Measurements from ENCODE around the gene CDK14.
A peak's percentile ranks its signal among the peaks of the same experiment; 100 is the strongest.

The CDK14 gene

DNA sequence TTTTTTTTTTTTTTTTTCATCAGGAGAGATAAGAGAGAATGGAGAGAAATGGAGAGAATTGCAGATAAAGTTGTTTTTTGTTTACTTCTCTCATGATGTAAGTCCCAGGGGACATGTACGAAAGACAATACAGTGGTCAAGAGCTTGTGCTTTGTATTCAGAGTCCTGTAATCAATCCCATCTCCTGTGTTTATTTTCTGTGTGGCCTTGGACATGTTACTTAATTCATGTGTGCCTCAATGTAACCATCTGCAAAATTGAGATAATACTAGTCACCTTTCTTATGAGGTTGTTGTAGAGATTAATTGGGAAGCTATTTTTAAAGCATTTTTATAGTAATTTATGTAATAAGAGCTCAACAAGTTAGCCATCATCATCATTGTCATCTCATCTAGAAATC is 117.5 kb downstream of the CDK14 start:
- Histone ChIP-seq H3K4me2 (ENCODE audit: low read depth, low read length) (peak overlapping the region; percentile 93), H2AFZ (ENCODE audit: low read length) (no peak overlapping the region), H3K36me3 (replicated peaks; ENCODE audit: insufficient read depth, low read length) (peaks cover 4% of the 10 kb centered on the region; the same call in 1 of the 2 replicates), H3K4me3 (ENCODE audit: low read length) (peak overlapping the region; percentile 77), H3K27me3 (replicated peaks; ENCODE audit: insufficient read depth, low read length) (no peaks in the 10 kb centered on the region), H3K79me2 (ENCODE audit: low read length) (peaks cover 96% of the 10 kb centered on the region), H4K20me1 (ENCODE audit: insufficient read depth, low read length) (no peaks in the 10 kb centered on the region), H3K27ac (ENCODE audit: low read length) (peak overlapping the region; percentile 90; the same call in 1 of the 2 replicates), H3K9me2 (replicated peaks; ENCODE audit: insufficient read depth, low read length) (no peaks in the 10 kb centered on the region), H3K9me3 (replicated peaks; ENCODE audit: insufficient read depth, low read length) (no peaks in the 10 kb centered on the region), H3K9ac (ENCODE audit: low read length) (peak overlapping the region; percentile 78), H3K4me1 (ENCODE audit: low read length) (peaks cover 19% of the 10 kb centered on the region), H3F3A (ENCODE audit: insufficient read depth, low read length) (peaks cover 43% of the 10 kb centered on the region)
- no peak for TF ChIP-seq EZH2phosphoT487 (IDR thresholded peaks at IDR 0.05; ENCODE audit: low read length)
- no peak for TF ChIP-seq CTCF (IDR thresholded peaks at IDR 0.05; ENCODE audit: low read length)
- no peak for TF ChIP-seq EZH2 (optimal IDR thresholded peaks at IDR 0.05; ENCODE audit: low read depth, low read length)
- no peak for DNase-seq

DNA sequence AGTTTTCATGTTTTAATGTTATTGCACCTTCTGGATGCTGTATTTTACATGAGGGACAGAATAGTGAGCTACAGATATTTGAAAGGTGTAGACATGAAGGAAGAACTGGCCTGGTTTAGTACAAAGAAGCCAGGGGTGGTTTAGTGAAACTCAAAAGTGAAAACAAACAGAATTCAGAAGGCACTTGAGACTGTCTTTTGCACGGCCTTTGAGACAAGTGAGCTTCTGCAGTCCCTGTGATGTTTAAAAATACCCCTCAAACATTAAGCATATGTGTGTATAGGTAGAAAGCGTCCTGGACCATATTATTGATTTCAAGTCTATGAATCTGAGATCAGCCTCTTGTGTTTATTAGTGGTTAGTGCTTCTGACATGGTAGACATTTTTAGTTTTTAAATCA is 118.9 kb downstream of the CDK14 start:
- Histone ChIP-seq H2AFZ (ENCODE audit: low read length) (no peak overlapping the region), H3K27ac (ENCODE audit: low read length) (peak overlapping the region; percentile 90; the same call in 1 of the 2 replicates), H3K4me2 (ENCODE audit: low read depth, low read length) (peak overlapping the region; percentile 93), H3K9me3 (replicated peaks; ENCODE audit: insufficient read depth, low read length) (no peaks in the 10 kb centered on the region), H4K20me1 (ENCODE audit: insufficient read depth, low read length) (no peaks in the 10 kb centered on the region), H3K4me1 (ENCODE audit: low read length) (peaks cover 19% of the 10 kb centered on the region), H3K9me2 (replicated peaks; ENCODE audit: insufficient read depth, low read length) (no peaks in the 10 kb centered on the region), H3K27me3 (replicated peaks; ENCODE audit: insufficient read depth, low read length) (no peaks in the 10 kb centered on the region), H3K79me2 (ENCODE audit: low read length) (peaks cover 100% of the 10 kb centered on the region), H3K4me3 (ENCODE audit: low read length) (peak overlapping the region; percentile 77), H3F3A (ENCODE audit: insufficient read depth, low read length) (peaks cover 30% of the 10 kb centered on the region), H3K36me3 (replicated peaks; ENCODE audit: insufficient read depth, low read length) (peaks cover 6% of the 10 kb centered on the region; the same call in 1 of the 2 replicates), H3K9ac (ENCODE audit: low read length) (peak overlapping the region; percentile 78; the same call in 1 of the 2 replicates)
- TF ChIP-seq EZH2phosphoT487 (IDR thresholded peaks at IDR 0.05; ENCODE audit: low read length): no peak
- no peak for TF ChIP-seq CTCF (IDR thresholded peaks at IDR 0.05; ENCODE audit: low read length)
- no peak for TF ChIP-seq EZH2 (optimal IDR thresholded peaks at IDR 0.05; ENCODE audit: low read depth, low read length)
- peak; percentile 78 for DNase-seq

- H3K79me2 ChIP-seq (ENCODE audit: low read length): peaks cover 100% of the 10 kb centered on the region
- no peak overlapping the region for H3K4me2 ChIP-seq (ENCODE audit: low read depth, low read length)
- no peak overlapping the region for H3K9ac ChIP-seq (ENCODE audit: low read length)
- no peak overlapping the region for H2AFZ ChIP-seq (ENCODE audit: low read length)
- no peak for DNase-seq
- no peak overlapping the region for H3K27ac ChIP-seq (ENCODE audit: low read length)
- TF ChIP-seq CTCF (IDR thresholded peaks at IDR 0.05; ENCODE audit: low read length) (no peak), EZH2 (optimal IDR thresholded peaks at IDR 0.05; ENCODE audit: low read depth, low read length) (no peak), EZH2phosphoT487 (IDR thresholded peaks at IDR 0.05; ENCODE audit: low read length) (no peak)
- no peaks in the 10 kb centered on the region for H4K20me1 ChIP-seq (ENCODE audit: insufficient read depth, low read length)
- no peak overlapping the region for H3K4me3 ChIP-seq (ENCODE audit: low read length)
- no peaks in the 10 kb centered on the region for H3K9me3 ChIP-seq (replicated peaks; ENCODE audit: insufficient read depth, low read length)
- no peaks in the 10 kb centered on the region for H3K27me3 ChIP-seq (replicated peaks; ENCODE audit: insufficient read depth, low read length)
- peaks cover 27% of the 10 kb centered on the region for H3K4me1 ChIP-seq (ENCODE audit: low read length)
- no peaks in the 10 kb centered on the region for H3K9me2 ChIP-seq (replicated peaks; ENCODE audit: insufficient read depth, low read length)
- H3F3A ChIP-seq (ENCODE audit: insufficient read depth, low read length): peaks cover 18% of the 10 kb centered on the region; the same call in 1 of the 2 replicates
- peaks cover 15% of the 10 kb centered on the region; the same call in 1 of the 2 replicates for H3K36me3 ChIP-seq (replicated peaks; ENCODE audit: insufficient read depth, low read length)
Observed at GRCh38 chr7:90717296-90718060, 121.4 kb downstream of the CDK14 start.
